Mononuclear cell (primary cell): ENCODE measurements around the gene PFKFB3. TPM values are rescaled to one million over a fixed set of nuclear protein-coding genes. Genes with fewer than 3 reads are reported as not detected.
"Not testable (repeated sequence)": the region's sequence is repeated elsewhere in the genome, so short reads cannot be mapped to it uniquely, and the experiment has no call there.

Experiments
- H3K27me3 ChIP-seq: 2 replicates; pipeline ENCODE4 v1.6.0; 2011; ENCODE audit warnings: low read length, control low read depth; ENCODE audit not compliant: insufficient read depth
- H3K4me1 ChIP-seq: 2 replicates; pipeline ENCODE4 v1.5.1; 2011; ENCODE audit warnings: mild to moderate bottlenecking, low read length, control low read depth; ENCODE audit not compliant: insufficient read depth
- H3K4me3 ChIP-seq: 2 replicates; pipeline ENCODE4 v1.5.1; 2011; ENCODE audit warnings: mild to moderate bottlenecking, low read length, moderate library complexity
- H3K9me3 ChIP-seq: 2 replicates; pipeline ENCODE4 v1.5.1; 2011; ENCODE audit warnings: low read depth, mild to moderate bottlenecking, control low read depth, low read length
- total RNA-seq: library from RNA; depleted of rRNA; stranded (reverse); fragments of >200 nt; gene quantifications from one replicate; pipeline ENCODE4 v1.2.3, GENCODE V29; 2012

Gene PFKFB3
- total RNA-seq, 1 donor = 208 TPM

GRCh38 chr10:6190033-6190432 lies 12.7 kb upstream of the PFKFB3 start:
- peaks cover 47% of the 10 kb centered on the region for H3K4me1 ChIP-seq
- not testable (repeated sequence) for H3K9me3 ChIP-seq, H3K27me3 ChIP-seq, H3K4me3 ChIP-seq

GRCh38 chr10:6191147-6191546 lies 11.6 kb upstream of the PFKFB3 start:
- Histone ChIP-seq H3K9me3 (no peaks in the 10 kb centered on the region), H3K27me3 (no peaks in the 10 kb centered on the region), H3K4me3 (no peak overlapping the region), H3K4me1 (peaks cover 58% of the 10 kb centered on the region)

DNA sequence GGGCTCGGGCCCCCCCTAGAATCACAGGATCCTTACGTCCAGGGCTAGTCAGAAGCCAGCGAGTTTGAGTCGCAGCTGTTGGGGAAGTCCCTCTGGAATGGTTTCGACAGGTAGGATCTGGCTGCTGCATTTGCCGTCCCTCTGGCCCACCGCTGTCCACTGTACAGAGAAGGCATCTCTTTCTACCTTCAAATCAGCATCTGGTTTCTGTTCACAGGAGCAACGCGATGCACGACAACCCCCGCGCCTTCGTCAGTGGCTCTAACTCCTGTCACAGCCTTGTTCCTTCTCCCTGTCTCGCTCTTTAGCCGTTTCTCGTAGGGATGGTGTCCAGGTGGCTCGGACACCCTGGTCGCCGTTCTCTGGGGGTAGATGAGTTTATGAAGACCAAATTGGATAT lies 11.2 kb upstream of the PFKFB3 start:
- no peak overlapping the region for H3K4me3 ChIP-seq
- H3K4me1 ChIP-seq = peaks cover 63% of the 10 kb centered on the region
- no peaks in the 10 kb centered on the region for H3K27me3 ChIP-seq
- H3K9me3 ChIP-seq = no peaks in the 10 kb centered on the region

GRCh38 chr10:6193342-6193741 lies 9.4 kb upstream of the PFKFB3 start:
- H3K4me1 ChIP-seq = peaks cover 68% of the 10 kb centered on the region
- not testable (repeated sequence) for H3K4me3 ChIP-seq, H3K9me3 ChIP-seq, H3K27me3 ChIP-seq

DNA sequence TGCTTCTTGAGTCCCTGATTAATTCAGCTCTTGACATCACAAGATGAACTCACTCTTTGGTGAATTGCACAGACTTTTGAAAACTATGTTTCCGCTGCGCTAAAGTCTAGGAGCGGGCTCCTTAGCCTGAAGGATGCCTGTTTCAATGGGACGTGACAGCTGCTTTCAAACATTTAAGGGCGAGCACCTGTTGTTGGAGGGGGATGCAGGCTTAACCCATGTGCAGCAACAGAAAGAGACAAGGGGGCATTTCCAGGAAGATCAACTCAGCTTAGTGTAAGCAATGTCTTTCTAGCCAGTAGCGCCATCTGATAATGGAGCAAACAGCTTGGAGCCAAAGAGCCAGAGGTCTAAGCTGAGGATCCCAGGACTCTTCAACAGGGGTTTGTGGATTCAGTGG lies 8.4 kb upstream of the PFKFB3 start:
- no peaks in the 10 kb centered on the region for H3K9me3 ChIP-seq
- no peaks in the 10 kb centered on the region for H3K27me3 ChIP-seq
- H3K4me1 ChIP-seq = peaks cover 65% of the 10 kb centered on the region
- H3K4me3 ChIP-seq = no peak overlapping the region

GRCh38 chr10:6195376-6195775 lies 7.4 kb upstream of the PFKFB3 start:
- Histone ChIP-seq H3K9me3 (no peaks in the 10 kb centered on the region), H3K4me1 (peaks cover 75% of the 10 kb centered on the region), H3K27me3 (no peaks in the 10 kb centered on the region), H3K4me3 (no peak overlapping the region)

DNA sequence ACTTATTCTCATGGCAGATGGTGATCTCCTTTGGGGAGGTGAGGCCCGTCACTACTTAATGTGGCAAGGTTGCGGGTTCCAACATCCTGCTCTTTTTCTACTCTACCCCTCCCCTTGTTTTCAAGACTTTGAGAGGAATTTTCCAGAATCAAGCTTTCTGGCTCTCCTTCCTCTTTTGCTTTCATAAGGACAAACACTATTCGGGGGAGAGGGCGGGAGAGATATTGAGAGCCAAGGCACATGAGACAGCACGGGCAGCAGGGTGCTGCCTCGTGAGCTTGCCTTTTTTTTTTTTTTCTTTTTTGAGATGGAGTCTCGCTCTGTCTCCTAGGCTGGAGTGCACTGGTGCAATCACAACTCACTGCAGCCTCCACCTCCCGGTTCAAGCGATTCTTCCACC lies 6.9 kb upstream of the PFKFB3 start:
- no peaks in the 10 kb centered on the region for H3K9me3 ChIP-seq
- no peak overlapping the region for H3K4me3 ChIP-seq
- peaks cover 76% of the 10 kb centered on the region for H3K4me1 ChIP-seq
- H3K27me3 ChIP-seq = no peaks in the 10 kb centered on the region

GRCh38 chr10:6196524-6196923 lies 6.2 kb upstream of the PFKFB3 start:
- H3K4me3 ChIP-seq, H3K9me3 ChIP-seq, H3K27me3 ChIP-seq: not testable (repeated sequence)
- H3K4me1 ChIP-seq = peaks cover 74% of the 10 kb centered on the region

DNA sequence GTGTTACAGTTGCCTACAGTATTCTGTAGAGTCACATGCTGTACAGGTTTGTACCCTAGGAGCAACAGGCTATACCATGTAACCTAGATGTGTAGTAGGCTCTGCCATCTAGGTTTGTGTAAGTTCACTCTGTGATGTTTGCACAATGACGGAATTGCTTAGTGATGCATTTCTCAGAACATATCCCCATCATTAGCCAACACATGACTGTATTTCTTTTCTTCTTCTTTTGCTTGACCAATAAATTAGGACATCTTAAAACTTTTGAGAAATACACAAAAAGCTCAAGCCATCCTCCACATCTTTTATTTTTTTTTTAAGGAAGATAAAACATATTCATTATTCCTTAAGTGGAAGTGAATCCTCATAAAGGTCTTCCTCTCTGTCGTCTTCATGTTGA lies 5.4 kb upstream of the PFKFB3 start:
- Histone ChIP-seq H3K4me1 (peaks cover 74% of the 10 kb centered on the region), H3K4me3 (no peak overlapping the region), H3K9me3 (no peaks in the 10 kb centered on the region), H3K27me3 (no peaks in the 10 kb centered on the region)

GRCh38 chr10:6198171-6198570 lies 4.6 kb upstream of the PFKFB3 start:
- Histone ChIP-seq H3K4me1 (peaks cover 68% of the 10 kb centered on the region), H3K9me3 (no peaks in the 10 kb centered on the region), H3K27me3 (no peaks in the 10 kb centered on the region), H3K4me3 (no peak overlapping the region)

DNA sequence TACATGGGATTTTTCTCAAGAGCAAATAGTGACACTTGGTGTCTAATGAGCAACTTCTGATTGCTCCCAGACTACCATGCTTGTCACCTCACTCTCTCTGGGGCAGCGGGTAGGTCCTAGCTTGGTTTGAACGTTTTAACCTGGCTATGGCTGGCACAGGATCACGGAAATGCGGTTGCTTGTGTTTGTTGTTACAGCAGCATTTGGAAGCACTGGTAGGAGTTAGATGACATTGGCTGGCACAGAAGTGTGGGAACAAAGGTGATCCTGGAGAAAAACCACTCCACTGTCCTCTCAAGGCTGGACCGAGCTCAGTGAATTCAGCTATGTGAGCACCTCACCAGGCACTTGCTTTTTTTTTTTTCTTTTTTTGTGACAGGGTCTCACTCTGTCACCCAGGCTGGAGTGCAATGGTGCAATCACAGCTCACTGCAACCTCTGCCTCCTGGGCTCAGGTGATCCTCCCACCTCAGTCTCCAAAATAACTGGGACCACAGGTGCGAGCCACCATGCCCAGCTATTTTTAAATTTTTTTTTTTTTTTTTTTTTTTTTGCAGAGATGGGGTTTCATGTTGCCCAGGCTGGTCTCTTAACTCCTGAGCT lies 3.5 kb upstream of the PFKFB3 start:
- H3K4me1 ChIP-seq = peaks cover 71% of the 10 kb centered on the region
- H3K27me3 ChIP-seq = no peaks in the 10 kb centered on the region
- H3K9me3 ChIP-seq = no peaks in the 10 kb centered on the region
- H3K4me3 ChIP-seq = no peak overlapping the region

GRCh38 chr10:6200440-6200733 lies 2.3 kb upstream of the PFKFB3 start:
- peaks cover 73% of the 10 kb centered on the region for H3K4me1 ChIP-seq
- H3K9me3 ChIP-seq = no peaks in the 10 kb centered on the region
- no peak overlapping the region for H3K4me3 ChIP-seq
- H3K27me3 ChIP-seq = no peaks in the 10 kb centered on the region

GRCh38 chr10:6200734-6201515 lies 1.8 kb upstream of the PFKFB3 start:
- Histone ChIP-seq H3K9me3 (no peaks in the 10 kb centered on the region), H3K27me3 (no peaks in the 10 kb centered on the region), H3K4me3 (peak overlapping the region; percentile 70), H3K4me1 (peaks cover 69% of the 10 kb centered on the region)

DNA sequence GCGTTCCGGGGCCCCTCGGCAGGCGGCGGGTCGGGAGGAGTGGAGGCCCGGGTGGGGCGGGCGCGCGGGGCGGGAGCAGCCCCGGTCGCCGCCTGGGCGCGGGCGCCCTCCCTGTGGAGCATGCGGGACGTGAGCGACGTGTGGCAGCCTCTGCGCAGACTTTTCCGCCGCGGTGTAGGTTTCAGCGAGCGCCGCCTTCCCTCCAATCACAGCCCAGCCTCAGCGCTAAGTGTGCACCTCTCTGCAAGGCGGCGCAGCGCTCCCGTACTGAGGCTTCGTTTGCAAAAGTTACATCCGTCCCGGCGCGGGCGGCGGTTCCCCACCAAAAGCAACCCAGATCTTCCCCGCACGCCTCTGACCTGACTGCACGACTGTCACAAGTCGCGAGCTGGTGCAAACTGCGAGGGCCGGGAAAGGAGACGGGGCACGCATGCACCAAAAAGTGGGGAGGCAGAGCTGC lies 1.2 kb upstream of the PFKFB3 start:
- no peaks in the 10 kb centered on the region for H3K27me3 ChIP-seq
- no peaks in the 10 kb centered on the region for H3K9me3 ChIP-seq
- H3K4me1 ChIP-seq = peaks cover 63% of the 10 kb centered on the region
- peak overlapping the region; percentile 70 for H3K4me3 ChIP-seq

DNA sequence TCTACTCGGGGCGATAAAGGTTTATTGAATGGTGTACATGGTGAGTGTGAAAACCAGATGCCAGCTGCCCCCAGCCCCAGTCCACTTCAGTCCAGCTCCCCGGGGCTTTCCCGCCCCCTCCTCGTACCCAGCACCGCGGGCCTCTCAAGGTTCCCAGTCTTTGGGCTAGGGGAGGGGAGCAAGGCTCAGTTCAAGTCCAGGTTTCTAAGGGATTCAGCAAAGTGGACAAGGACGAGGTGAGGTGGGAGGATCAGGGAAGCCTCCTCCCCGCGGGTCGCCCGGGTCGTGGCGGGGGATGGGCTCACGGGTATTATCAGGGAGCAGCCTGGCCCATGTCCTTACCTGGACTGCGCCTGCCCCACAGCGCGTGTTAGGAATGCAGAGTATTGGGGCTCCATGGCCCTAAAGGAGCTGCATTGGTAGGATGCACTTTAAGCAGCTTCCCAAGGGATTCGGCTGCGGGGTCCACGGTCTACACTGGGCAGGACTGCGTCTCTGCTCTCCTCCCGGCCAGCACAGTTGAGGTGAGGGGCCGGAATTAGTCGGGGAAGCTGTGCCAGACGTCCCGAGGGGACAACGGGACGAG lies 541 bp upstream of the PFKFB3 start:
- peak overlapping the region; percentile 70 for H3K4me3 ChIP-seq
- H3K27me3 ChIP-seq = no peaks in the 10 kb centered on the region
- H3K9me3 ChIP-seq = no peaks in the 10 kb centered on the region
- peaks cover 57% of the 10 kb centered on the region for H3K4me1 ChIP-seq
